Activated CD4-positive, alpha-beta T cell treated with anti-CD3 and anti-CD28 coated beads, Interleukin-2, amount 50 U/mL, for 16 hours (primary cell): ENCODE results near the gene PRSS21.

Experiments
- DNase-seq: peaks from one replicate; pipeline ENCODE4 v3.0.0-alpha.2; 2020

Gene PRSS21

DNA sequence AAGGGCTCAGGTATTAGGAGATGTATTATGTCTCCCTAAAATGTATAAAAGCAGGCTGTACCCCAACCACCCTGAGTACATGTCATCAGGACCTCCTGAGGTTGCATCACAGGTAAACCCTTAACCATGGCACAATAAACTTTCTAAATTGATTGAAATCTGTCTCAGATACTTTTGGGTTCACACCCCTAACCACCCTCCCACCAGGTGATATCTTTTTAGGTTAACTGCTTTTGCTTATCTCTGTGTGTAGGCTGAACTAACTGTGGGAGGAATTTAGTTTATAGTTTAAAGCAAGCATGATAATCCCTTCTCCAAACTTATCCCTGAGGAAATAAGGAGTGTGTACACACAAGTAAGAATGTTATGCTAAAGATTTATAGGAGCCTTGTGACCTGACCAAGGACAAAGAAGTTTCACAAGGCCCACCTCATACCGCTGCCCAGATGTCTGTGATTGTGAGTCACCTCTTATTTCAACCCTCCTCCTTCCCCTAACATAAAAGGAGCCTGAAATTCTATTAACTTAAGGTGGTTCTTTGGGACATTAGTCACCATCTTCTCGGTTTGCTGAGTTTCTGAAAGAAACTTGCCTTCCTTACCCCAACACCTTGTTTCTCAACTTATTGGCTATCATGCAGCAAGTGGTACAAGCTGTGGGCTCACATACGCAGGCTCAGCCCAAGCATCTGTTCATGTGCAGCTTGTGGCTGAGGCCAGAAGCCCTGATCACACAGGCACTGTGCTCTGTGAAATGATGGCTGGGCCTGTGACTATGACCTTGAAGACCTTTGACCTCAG, 29.7 kb downstream of the PRSS21 start:
- no peak for DNase-seq

DNA sequence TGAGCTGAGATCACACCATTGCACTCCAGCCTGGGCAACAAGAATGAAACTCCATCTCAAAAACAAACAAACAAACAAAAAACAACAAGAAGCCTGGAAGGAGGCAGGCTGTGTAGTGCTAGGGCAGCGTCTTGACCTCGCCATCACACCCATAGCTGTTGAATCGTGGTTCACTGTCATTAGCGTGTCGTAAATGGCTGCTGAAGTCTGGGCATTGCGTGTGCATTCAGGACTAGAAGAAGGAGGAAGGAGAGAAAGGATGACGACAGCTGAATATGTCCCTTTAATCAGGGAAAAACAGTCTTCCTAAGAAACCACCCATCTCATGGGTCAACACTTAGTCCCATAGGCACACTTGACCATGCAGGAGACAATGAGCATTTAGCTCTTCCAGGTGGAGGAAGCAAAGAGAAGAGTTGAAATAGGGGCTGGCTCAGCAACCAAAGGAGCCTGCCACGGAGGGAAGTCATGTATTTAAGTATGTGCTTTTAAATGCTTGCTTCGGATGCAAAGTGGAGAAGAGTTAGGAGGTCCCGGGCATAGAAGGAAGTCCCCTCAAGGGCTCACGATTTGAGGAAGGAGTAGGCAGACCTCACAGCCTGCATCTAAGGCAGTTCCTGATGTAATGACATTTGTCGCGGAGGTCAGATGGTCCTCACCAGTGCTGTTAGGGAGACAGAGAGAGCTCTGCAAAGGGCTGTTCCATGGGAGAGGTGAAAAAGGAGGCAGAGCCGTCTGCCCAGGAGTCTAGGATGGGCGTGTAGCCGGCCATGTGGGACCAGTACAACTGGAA, 32.1 kb downstream of the PRSS21 start:
- DNase-seq: no peak

DNA sequence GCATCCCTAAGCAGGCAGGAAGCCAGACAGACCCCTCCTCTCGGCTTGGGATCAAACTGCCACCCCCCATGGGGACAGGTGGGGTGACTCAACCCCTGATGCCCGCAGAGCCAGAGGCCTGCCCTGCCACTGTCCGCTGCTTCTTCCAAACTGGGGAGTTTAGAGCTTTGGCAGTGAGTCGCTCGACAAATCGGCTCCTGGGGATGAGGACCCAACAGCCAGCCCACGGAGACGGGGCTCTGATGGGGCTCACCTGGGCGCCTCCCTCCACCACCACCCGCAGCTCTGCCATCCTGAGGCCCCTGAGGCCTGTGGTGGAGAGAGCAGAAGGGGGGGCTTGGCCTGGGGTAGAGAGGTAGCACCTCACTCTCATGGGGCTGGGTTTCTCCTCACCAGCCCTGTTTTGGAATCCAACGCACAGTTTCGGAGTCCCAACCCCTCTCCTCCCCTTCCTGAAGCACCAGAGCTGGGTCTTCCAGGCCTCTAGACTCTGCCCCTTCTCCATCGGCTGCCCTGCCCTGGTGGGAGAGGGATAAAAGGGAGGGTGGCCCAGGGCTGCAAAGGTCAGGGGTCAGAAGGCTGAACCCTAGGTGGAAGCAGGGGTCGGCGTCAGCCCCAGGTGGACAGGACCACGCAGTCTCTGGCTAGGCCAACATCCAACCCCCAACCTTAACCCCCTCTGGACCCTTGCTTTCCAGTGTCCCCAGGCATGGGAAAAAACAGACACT, 35.1 kb downstream of the PRSS21 start:
- DNase-seq: no peak

DNA sequence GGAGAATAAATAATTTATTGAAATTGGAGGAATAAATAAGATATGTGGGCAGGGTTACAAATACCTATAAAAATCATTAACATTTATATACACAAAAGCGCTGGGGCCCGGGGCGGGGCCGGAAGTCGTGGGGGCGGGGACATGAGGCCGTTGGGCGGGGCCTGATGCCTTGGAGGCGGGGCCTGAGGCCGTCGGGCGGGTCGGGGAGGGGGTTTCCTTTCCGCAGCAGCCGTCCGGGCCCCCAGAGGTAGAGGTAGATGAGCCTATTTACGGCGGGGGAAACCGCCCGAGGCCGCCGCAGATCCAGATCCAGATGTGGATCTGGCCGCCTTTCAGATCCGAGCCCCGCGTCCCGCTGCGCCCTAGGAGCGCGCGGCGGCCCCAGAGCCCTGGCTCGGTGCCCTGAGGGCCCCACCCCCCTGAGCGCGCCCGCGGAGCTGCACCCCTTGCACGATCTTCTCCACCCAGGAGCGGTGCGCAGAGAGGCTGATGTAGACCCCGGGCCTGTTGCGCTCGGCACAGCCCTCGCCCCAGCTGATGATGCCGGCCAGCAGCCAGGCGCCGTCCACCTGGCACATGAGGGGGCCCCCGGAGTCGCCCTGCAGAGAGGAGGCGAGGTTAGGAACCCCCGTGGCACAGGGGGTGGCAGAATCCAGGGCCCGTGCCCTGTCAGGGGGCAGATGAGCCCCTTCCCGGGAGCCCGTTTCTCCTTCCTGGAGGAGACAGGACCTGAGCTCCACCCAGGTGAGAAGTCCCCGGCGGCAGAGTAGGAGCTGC, 35.9 kb downstream of the PRSS21 start:
- DNase-seq: no peak

DNA sequence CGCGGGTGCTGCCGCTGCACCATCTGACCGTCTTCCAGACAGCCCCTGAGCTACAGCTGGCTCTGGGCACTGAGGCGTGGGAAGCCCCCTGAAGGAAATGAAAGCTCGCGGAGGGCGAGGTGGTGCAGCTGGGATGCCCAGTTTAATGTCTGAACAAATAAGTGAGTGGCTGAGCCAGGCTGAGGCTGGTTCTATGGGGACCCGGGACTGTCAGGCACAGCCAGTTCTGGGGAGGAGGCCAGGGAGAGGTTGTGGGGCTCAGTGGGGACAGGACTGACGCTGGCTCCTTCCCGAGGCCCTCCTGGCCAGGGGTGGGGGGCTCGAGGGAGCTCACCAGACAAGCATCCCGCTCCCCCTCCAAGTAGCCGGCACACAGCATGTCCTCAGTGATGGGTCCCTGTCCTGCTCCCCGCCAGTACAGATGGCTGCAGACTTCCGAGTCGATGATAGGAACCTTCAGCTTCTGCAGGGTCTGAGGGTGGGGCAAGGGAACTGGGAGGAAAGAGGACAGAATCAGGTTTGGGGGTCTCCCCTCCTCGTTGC, 36.6 kb downstream of the PRSS21 start:
- DNase-seq: no peak

DNA sequence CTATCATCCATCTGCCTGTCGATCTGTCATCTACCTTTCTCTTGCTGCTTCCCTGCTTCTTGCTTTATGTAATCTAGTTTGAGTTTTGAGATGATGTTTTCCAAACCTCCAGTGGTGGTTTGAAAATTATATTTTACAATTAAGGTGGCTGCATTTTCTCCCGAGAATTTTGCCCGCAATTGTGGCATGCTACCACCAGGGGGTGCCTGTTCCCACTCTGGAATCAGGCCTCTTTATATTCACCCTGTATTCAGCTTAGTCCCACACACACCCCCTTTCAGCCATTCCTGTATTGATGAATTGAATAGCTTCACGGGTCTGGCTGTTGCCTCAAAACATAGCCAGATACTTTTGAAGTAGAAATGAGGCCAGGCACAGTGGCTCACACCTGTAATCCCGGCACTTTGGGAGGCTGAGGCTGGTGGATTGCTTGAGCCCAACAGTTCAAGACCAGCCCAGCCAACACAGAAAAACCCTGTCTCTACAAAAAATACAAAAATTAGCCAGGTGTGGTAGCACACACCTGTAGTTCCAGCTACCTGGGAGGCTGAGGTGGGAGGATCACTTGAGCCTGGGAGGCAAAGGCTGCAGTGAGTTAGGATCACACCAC, 37.8 kb downstream of the PRSS21 start:
- no peak for DNase-seq

DNA sequence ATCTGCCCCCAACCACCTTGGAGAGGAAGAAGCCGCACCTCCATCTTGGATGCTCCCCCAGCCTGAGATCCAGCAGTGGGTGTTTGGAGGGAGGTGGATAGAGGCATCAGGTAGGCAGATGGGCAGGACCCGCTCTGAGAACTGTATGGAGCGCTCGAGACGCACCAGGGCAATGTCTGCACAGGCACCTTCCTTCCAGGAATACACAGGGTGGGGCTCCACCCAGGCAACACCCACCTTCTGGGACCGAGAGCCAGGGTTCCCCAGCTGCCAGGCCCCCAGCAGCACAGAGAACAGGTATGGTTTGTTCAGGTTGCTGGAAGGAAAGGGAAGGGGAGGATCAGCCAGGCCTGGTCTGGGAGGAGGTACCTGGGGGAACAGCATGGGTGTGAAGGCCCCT, 38.5 kb downstream of the PRSS21 start:
- no peak for DNase-seq

DNA sequence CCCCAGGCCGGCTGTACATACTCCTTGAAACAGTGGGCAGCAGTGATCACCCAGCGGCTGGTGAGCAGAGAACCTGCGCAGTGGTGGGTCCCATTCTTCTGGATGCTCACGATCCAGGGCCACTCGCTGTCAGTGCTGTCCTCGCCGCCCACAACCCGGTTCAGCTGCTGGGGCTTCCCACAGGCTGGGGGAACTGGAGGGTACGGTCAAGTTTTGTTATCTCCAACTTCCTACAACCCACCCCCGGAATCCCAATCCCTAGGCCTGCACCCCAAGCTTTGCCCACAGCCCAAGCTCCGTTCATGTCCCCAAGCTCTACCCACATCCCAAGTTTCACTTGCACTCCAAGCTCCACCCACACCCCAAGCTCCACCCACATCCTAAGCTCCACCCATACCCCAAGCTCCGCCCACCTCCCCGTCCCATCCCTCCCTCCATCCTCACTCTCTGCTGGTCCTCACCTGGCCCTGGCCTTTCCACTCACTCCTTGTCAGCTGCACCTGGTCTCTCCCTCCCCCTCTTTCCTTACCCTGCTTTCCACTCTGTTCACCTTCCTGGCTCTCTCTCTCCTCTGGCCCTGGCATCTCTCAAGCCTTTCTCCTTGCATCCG, 39.1 kb downstream of the PRSS21 start:
- no peak for DNase-seq

DNA sequence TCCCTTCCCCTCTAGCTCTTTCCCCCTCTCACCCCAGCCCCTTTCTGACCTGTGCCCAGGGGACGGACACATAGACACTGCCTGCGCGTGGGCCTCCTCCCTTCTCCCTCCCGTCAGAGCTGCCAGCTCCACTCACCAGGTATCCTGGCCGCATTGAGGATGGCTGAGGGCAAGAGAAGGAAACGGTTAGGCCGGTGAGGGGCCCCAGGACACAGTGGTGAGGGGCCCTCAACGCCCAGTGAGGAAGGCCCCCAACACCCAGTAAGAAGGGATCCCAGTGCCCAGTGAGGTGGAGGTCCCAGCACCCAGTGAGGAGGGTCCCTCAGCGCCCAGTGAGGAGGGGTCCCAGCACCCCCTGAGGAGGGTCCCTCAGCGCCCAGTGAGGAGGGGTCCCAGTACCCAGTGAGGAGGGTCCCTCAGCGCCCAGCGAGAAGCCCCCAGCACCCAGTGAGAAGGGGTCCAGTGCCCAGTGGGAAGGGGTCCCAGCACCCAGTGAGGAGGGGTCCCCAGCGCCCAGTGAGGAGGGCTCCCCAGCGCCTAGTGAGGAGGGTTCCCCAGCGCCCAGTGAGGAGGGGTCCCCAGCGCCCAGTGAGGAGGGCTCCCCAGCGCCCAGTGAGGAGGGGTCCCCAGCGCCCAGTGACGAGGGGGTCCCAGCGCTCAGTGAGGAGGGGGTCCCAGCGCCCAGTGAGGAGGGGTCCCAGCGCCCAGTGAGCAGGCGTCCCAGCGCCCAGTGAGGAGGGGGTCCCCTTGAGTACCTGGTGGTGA, 39.8 kb downstream of the PRSS21 start:
- no peak for DNase-seq

DNA sequence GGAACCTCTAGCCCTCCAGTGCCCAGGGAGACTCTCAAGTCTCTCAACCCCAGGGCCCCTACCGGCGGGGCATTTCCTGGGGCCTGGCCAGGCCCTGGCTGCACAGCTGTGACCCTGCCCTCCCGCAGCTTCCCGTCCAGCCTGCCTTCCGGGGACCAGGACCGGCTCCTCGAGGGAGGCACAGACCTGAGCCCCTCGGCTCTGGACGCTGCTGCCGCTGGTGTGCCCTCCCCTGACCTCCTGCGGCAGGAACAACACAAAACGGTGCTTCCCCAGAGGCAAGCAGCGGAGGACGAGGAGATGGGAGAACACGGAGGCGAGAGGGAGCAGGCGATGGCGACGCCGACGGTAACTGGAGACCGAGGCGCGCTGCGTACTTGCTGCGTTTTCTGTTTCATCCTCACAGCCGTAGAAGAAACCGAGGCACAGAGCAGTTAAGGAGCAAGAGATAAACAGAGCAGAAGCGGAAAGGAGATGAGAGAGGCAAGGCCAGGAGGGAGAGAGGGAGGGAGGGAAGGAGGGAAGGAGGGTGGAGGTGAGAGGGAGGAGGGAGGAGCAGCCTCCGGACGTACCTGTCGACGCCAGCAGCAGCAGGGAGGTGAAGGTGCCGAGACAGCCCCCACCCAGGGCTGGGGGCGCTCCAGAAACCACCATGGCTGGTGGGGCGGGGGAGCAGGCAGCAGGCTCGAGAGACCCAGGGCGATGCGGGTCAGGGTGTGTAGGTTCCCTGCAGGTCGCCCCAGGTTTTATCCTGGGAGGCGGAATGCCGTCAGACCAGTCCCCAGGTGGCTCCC, 40.6 kb downstream of the PRSS21 start, which contains the start of gene PRSS22:
PRSS22 (minus strand) TSS at position 720 of the 794 bp plus-strand sequence; CDS start at position 654, 66 bp downstream.
- DNase-seq: no peak

DNA sequence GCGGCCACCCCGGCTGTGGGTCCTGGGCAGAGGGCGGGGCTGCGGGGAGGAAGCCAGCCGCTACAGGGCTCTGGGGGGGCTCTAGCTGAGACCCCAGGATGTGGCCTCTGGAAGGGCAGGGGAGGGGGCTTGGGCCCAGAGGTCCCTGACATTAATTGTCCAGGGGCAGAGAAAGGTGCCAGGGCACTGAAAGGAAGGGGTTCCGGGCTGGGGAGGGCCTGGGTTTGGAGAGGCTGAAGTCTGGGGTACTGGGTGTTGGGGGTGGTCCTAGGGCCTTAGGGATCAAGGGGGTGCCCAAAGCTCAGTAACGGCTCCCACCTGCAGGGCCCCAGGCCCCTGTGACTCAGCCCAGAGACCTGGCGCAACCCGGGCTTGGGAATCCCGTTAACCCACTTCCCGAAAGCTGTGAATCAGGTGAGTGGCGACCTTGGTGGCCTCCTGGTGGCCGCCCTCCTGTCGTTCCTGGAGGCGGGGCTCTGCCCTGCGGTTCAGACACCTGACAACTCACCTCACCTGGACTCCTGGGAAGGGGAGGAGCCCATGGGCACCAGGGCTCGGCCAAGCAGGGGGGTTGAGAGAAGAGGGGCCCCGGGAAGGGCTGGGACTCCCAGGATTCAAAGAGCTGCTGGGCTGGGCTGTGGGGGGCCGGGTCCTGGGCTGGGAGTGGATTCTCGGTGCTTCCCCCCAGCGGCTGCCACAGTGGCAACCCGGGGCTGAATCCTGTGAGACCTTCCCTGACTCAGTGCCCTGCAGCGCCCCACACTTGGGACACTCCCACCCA, 41.4 kb downstream of the PRSS21 start:
- DNase-seq: no peak

DNA sequence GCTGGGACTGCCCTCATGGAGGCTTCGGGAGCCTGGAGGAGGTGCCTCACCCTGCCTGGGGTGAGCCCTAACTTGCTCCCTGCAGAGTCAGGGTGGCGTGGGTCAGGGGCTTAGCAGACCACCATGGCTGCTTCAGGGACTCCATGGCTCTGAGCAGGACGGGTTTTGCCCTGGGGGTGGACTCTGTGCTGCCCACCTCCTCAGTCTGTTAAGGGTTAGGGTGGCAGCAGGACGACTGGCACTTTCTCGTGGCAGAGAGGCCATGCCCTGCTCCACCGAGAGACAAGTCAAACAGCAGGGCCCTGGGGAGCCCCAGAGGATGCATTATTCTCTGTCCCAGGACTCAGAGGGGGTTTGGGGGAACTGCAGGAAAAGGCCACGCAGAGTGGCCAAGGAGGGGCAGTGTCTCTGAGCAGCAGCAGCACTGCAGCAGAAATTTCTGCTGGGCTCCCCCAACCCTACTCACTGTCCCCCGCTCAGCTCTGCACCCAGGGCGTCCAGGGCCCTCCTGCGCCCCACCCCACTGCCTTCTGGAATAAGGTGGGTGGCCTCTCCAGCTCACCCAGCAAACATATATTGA, 42.7 kb downstream of the PRSS21 start:
- no peak for DNase-seq

DNA sequence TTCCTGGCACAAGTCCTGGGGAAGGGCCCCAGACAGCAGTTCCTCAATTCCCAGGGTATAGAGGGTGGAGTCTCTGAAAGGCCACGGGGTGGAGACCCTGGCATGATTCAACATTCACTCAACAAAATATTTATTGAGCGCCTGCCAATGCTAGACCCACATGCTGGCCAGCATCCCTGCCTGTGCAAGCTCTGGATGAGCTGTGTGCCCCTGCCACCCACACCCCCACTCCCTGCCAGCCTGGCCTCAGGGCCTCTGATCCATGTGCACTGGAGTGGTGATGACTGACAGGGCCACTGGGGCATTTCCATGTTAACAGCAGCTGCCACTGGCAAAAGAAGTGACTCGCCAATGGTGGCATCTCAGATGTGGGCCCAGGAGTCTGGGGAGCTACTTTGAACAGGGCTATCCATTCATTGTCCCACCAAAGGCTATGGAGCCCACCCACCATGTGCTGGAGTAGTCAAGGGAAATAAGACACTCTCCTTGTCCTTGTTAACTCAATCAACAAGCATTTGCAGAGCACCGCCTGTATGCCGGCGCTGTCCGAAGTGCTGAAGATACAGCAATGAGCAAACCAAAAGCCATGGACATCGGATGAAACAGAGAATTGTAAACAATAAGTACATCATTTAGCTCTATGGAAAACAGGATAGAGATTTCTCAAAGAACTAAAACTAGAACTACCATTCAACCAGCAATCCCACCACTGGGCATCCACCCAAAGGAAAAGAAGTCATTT, 44.0 kb downstream of the PRSS21 start:
- no peak for DNase-seq

DNA sequence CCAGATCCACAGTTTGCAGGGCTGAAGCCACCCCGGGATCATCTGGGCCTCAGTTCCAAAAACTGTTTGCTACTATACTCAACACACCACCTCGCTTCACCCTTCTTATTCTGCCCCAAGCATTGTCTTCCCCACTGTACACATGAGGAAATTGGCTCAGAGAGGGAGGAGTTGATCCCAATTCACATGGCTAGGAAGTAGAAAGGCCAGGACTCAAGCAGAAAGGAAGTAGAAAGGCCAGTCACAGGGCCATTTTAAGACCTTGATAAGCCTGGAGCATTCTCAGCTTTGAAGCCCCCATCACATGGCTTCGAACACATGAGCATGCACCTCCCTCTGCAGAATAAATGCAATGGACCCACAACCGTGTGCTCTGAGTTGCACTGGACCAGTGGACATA, 48.6 kb downstream of the PRSS21 start:
- no peak for DNase-seq

DNA sequence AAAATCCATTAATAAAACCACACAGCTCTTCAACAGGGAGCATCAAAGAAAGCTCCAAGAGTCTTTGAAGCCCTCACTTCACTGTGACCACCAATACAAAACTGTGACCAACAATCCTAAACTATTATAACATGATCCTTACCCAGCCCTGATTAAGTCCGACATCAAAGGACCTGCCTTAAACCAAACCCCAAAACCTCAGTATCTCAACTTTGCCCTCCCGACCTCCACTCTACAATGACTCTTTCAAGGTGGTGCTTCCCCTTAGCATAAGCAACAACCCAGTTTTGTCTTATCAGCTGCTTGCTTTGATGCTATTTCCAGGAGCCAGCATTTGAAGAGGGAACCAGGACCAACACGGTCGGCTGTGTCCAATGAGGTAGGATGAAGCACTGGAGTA, 49.4 kb downstream of the PRSS21 start:
- DNase-seq: no peak

DNA sequence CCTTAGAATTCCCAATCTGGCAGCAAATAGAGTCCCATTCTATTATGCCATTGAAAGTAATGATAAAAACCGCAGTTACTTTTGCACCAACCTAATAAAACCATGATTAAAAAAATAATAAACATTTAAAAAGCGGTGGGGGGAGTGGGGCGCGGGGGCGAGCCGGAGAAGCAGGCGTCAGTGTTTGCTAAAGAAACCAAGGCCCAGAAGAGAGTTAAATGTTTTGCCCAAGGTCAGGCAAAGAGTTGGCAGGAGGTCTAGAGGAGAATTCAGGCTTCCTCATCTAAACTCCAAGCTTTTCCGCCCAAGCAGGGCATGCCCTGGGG, 50.6 kb downstream of the PRSS21 start:
- no peak for DNase-seq

DNA sequence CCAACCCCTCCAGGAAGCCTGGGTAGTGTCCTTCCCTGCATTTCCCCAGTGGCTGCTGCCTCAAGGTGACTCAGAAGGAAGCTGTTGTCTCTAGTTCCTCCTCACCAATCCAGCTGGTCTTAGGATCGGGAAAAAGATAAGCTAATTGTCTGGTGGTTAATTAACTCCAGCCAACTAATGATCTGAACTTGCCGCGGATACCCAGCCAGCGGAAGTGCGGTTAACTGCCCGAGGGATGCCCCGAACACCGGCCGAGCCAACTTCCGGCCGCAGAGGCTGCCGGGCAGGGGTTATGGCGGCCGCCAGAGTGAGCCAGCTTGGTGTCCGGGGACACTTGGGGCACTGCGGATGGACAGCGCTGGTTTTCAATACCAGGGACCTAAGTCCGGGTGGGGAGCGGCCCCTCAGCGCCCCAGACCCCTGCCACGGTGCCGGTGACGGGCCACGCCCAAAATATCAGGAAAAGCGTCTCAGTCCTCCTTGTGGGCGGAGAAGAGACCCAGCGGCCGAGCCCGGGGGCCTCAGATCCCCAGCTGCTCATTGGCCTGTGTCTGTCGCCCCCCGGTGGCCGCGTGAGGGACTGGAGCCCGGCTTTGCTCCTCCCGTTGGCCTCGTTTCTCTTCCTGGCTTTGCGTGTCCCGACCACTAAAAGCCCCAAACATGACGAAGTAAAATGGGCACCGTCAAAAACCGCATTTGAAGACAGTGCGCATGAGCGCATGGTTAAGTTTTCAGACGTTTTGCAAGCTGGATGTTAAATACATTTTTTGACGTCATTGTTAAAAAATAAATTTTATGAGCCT, 51.2 kb downstream of the PRSS21 start:
- DNase-seq: peak; percentile 97
